ENCODE measurements around the gene PPP1R12C.
A peak's percentile ranks its signal among the peaks of the same experiment; 100 is the strongest.
"Not testable (repeated sequence)": the region's sequence is repeated elsewhere in the genome, so short reads cannot be mapped to it uniquely, and the experiment has no call there.

Gene PPP1R12C

DNA sequence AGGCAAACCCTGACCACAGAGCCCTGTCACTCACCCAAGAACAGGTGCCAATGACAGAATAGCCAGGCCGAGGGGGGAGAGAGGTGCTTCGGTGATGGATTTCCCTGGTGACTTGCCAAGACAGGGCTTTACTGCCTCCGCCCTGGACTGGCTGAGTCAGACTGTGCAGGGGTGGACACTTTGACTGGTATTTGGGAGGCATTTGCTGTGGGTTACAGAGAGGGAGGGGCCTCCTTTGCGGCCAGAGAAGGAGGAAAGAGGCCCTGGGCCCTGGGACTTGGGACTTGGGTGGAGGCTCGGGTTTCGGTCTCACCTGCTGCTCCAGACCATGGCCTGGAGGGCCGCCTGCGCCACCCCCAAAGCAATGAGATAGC is 46.3 kb downstream of the PPP1R12C start:
- no peak for DNase-seq (ENCODE audit: low spot score)

DNA sequence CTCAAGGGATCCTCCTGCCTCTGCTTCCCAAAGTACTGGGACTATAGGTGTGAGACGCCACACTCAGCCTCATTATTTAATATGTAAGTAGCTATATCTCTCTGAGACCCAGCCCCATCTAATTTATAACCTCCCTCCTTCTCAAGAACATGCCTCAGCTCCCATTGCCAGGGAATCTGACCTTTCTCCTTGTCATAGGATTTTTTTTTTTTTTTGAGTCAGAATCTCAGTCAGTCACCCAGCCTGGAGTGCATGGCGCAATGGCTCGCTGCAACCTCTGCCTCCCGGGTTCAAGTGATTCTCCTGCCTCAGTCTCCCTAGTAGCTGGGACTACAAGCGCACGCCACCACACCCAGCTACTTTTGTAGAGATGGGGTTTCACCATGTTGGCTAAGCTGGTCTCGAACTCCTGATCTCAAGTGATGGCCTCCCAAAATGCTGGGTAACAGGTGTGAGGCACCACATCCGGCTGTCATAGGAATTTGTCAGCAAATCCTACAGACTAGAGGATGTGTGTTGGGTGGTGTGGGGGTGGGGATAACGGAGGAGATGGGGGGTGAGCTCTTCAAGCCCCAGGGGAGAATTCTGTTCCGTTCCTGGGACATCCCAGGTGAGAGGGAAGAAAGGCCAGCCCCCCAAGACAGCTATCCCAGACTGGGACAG is 46.8 kb downstream of the PPP1R12C start:
- no peak for DNase-seq (ENCODE audit: low spot score)

DNA sequence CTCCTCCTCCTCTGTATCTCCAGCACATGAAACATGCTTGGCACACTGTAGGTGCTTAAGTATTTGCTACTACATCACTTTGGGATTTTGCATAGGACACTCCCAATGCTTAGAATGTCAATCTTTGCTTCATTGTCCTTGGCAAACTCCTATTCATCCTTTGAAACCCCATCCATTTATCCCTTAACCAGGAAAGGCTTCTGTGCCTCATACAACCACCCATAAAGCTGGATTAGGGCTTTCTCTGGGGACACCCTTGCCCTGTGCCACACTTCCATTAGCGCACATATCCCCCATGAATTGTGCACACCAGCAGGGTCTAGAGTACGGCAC is 47.6 kb downstream of the PPP1R12C start:
- no peak for DNase-seq (ENCODE audit: low spot score)

DNA sequence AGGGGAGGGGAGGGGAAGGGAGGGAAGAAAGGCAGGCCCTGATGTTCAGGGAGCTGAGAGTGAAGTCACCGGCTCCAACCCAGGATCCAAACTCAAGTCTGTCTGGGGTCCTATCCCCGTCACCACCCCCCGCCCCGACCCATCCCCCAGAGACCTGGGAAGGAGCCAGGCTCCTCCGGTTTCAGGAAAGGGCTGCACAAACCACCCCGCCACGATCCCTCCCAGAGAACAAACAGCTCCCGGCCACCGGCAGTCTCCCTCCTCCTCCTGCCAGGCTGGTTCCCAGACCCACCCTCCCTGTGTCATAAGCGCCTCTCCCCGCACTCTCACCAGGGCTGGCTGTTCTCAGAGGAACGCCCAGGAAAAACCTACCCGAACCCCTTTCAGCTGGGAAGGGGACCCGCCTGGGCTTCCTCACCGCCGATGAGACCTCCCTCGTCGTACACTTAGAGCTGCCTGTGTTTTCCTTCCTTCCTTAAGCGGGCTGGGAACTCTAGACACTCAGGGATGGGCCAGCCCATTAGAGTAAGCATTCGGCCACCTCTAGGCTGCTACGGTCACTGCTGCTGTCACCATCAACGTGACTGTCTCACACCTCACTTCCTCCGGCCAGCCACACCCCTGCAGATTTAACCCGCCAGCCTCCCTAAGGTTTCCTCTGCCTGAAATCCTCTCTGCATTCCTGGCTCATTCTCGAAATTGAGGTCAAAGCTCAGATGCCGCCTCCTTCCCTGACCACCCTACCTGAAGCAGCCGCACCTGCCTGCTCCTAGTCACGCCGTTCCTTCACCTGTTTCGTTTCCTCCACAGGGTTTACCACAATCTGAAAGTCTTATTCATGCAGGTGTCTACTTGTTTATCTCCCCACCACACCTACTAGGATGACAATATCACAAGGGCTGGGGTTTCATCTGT is 48.2 kb downstream of the PPP1R12C start:
- DNase-seq (ENCODE audit: low spot score): no peak

DNA sequence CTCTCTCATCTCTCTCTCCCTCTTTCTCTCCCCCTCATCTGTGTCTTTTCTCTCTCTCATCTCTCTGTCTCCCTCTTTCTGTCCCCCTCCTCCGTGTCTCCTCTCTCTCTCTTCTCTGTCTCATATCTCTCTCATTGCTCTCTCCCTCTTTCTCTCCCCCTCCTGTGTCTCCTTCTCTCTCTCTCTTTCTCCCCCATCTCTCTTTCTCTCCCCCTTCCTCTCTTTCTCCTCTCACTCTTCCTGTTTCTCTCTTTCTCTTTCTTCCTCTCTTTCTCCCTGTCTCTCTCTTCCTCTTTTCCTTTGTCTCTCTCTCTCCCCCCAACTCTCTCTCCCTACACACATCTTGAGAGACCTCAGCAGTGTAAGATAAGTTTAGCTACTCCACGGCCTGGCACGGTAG is 49.6 kb downstream of the PPP1R12C start:
- no peak for DNase-seq (ENCODE audit: low spot score)

DNA sequence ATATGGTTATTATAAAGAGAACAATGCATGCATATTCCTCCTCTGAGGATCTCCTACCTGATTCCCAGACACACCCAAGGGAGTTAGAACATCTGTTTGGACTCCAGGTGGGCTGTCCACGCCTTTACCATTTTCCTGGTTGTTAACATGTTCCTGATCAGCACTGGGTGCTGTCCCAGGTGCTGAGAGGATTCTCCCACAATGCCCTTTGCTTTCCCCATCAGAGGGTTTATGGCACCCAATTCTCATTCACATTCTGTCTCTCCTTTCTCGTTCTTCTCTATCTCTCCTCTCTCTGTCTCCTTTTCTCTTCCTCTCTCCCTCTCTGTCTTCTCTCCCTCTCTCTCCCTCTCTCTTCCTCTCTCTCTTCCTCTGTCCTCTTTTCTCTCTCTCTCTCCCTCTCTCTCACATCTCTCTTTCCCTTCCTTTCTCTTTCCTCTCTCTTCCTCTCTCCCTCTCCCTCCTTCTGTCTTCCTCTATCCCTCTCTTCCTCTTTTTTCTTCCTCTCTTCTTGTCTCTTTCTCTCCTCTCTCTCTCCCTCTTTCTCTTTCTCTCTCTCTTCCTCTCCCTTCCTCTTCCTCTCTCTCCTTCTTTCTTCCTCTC is 51.2 kb downstream of the PPP1R12C start:
- no peak for DNase-seq (ENCODE audit: low spot score)

DNA sequence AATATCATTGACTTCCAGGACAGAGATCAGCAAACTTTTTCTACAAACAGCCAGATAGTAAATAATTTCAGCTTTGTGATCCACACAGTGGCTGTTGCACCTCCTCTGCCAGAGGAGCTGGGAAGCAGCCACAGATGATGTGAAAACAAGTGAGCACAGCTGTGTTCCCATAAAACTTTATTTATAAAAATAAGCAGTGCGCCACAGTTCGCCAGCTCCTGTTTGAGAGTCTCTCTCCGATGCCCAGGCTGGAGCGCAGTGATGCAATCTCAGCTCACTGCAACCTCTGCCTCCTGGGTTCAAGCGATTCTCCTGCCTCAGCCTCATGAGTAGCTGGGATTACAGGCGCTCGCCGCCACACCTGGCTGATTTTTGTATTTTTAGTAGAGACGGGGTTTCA is 51.9 kb downstream of the PPP1R12C start:
- DNase-seq (ENCODE audit: low spot score): not testable (repeated sequence)

DNA sequence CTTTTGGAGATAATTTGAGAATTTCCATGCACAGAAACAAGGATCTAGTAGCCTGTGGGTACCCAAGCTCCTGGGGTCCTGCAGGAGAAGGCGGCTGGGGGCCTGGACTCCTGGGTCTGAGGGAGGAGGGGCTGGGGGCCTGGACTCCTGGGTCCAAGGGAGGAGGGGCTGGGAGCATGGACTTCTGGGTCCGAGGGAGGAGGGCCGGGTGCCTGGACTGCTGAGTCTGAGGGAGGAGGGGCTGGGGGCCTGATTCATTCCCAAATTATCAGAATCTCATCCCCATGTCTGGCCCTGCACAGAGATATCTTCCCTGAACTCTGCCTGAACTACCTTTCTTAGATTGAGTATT is 54.0 kb downstream of the PPP1R12C start:
- no peak for DNase-seq (ENCODE audit: low spot score)

DNA sequence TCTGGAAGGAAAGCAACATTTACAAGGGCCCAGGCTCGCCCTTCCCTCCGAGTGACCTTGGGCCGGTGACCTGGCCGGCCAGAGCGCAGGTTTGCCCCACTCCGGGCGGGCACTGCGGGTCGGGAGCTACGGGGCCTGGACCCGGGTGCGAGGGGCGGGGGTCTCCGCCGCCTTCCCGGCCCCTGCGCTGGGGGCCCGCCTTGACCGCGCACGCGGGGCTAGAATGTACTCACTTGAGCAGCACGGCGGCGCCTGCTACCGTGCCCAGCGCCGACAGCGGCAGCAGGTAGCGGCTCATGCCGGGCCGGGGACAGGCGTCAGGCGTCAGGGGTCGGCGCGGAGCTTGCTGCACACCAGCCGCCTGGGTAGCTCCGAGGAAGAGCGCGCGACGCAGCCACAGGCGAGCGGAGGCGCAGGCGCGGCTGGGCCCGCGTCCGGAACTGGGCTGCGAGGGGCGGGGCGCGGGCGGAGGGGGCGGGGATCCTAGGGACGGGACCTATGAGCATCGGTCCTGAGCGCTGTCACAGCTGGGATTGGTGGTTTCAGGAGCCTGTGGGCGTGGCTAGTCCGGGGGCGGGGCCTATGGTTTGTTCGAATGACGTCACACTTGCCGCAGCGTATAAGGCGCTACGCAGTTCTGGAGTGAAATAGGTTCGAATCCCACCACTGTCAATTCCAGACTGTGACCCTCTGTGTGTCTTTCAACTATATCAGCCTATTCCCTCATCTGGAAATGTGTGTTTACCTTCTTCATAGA is 54.5 kb downstream of the PPP1R12C start, which contains the start of gene RDH13:
Gene RDH13 (minus strand): TSS at position 414 of the 757 bp plus-strand sequence. CDS start 116 bp downstream, at position 298.
- peak; percentile 93 for DNase-seq (ENCODE audit: low spot score)

DNA sequence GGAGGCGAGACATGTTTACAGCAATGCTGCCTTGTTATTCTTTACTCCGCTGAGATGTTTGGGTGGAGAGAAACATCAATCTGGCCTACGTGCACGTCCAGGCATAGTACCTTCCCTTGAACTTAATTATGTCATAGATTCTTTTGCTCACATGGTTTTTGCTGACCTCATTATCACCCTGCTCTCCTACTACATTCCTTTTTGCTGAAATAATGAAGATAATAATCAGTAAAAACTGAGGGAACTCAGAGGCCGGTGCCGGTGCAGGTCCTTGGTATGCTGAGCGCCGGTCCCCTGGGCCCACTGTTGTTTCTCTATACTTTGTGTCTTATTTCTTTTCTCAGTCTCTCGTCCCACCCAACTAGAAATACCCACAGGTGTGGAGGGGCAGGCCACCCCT is 57.1 kb downstream of the PPP1R12C start:
- not testable (repeated sequence) for DNase-seq (ENCODE audit: low spot score)

DNA sequence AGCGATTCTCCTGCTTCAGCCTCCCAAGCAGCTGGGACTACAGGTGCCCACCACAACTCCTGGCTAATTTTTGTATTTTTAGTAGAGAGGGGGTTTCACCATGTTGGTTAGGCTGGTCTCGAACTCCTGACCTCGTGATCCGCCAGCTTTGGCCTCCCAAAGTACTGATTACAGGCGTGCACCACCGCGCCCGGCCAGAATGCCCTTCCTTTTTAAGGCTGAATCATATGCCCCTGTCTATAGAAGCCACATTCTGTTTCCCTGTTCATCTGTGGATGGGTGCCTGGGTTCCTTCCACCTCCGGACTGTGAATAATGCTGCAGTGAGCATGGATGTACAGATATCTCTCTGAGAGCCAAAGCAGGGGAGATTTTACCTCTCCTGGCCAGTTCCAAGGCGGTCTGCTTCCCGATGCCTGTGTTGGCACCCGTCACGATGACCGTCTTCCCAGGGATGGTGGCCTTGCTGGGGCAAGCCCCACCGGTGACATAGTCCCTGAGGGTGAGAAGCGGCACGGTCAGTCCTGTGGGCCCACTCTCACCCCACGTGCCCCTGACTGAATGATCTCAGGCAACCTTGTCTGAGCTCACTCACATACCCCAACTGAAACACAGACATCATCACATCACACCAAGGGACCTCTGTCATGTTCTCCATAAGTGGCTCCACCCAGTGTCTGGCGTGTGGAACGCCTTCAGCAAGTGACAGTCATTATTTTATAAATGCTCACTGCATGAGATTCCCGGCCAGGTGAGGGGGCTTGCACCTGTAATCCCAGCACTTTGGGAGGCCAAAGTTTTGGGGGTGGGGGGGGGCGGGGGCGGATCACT is 58.4 kb downstream of the PPP1R12C start:
- no peak for DNase-seq (ENCODE audit: low spot score)

DNA sequence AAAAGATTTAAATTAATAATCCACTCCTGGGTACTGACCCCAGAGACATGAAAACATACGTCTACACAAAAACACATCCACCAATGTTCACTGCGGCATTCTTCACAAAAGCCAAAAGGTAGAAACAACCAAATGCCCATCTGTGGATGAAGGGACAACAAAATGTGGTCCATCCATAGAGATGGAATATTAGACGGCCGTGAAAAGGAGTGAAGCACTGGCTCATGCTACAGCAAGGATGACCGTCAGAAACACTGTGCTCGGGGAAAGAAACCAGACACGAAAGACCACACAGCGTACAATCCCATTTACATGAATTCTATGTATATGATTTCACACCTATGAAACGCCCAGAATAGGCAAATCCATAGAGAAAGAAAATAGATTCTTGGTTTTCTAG is 60.6 kb downstream of the PPP1R12C start:
- no peak for DNase-seq (ENCODE audit: low spot score)

DNA sequence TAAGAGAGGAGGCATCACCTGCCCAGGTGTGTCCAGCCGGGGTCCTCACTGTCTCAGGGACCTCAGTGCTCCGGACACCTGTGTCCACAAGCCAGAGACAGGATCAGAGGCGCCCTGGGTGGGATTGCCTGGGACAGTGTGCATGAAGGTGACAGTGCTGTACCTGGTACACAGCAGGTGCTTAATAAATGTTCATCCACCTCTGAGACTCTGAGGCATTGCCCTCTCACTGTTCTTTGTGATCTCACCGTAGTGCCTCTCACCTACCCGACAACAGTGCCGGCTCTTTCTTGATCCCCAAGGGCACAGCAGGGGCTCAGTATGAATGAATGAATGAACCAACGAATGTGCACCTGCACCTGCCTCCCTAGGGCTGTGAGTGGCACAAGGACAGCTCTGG is 63.7 kb downstream of the PPP1R12C start:
- no peak for DNase-seq (ENCODE audit: low spot score)

DNA sequence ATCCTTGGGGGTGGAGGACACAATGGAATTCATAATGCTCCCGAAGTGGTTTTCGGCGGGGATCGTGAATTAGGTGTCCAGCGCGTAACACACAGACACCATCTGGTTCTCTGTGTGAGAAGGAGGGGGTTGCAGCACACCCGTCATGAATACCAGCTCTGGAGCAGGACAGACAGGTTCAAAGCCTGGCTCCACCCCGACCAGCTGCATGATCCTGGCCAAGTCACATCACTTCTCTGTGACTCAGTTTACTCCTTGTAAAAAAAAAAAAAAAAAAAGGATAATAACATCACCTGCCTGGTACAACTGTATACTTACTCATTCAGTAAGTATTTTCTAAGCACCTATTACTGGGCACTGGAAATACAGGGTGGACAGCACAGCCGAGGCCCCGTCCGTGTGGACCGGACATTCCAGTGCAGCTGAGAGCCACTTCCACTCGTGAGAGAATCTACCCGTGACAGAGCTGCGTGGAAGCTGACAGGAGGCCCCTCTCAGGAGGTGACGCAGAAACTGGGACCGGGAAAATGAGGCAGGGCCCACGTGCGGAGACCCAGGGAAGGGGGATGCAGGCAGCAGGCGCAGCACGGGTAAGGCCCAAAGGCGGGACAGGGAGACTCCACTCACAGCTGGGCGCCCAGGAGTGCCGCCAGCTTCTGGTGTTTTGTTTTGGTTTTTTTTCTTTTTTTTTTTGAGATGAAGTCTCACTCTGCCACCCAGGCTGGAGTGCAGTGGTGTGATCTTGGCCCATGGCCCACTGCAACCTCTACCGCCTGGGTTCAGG is 66.5 kb downstream of the PPP1R12C start:
- no peak for DNase-seq (ENCODE audit: low spot score)

DNA sequence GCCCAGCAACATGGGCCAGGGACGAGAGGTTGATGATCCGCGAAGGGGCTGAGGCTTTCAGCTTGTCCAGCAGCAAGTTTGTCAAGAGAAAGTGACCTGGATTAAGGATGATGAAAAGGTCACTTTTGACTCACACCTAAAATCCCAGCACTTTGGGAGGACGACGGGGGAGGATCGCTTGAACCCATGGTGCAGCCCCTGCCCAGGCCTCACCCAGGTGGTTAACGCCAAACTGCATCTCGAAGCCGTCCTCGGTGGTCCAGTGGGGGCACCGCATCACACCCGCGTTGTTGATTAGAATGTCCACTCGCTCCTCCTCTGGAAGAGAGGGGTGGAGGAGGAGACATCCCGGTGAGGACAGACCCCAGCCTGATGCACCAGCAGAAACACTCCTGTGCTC is 69.0 kb downstream of the PPP1R12C start:
- DNase-seq (ENCODE audit: low spot score): no peak

DNA sequence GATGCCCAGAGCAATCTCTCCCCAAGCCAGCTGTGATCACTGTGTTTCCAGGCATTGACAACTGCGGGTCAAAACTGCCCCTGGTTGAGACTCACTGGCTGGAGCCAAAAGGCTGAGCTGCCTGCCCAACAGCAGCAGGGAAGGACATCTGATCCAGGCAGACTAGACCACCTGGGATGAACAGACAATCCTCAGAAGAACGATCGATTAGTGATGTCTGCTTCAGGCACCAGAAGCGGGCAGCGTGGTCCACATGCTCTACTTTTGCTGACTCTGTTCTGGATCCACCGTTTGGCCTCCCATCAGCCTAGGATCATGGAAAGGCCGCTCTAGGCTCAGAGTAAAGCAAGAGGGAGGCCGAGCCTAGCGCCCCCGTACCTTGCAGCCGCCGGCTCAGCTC is 69.5 kb downstream of the PPP1R12C start:
- DNase-seq (ENCODE audit: low spot score): no peak

DNA sequence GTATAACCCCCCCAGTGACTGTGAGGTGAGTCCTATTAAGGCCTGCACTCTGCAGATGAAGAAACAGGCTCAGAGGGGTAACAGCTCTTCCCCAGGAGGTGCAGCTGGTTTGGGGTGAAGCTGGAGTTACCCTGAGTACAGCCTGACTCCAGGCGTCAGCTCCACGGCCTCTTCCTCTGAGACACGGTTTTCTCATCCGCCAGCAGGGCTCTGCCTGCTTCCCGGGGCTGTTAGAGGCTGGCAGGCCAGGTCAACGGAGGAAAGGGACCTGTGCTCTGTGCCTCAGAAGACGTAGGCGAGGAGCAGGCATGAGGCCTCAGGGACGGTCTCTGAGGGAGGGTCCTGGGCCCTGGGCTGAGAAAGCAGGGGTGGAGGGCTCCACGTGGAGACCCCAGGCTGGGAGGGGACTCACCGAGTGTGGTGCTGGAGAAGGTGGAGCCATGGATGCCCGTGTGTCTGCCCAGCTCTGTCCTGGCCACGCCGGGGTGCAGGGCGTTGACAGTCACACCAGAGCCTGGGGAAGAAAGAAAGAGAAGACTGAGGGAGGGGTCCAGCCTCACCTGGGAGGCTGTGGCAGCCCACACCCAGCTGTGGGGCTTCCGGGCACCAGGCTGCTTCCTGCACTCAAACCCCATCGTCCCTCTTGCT is 70.3 kb downstream of the PPP1R12C start:
- DNase-seq (ENCODE audit: low spot score): no peak

DNA sequence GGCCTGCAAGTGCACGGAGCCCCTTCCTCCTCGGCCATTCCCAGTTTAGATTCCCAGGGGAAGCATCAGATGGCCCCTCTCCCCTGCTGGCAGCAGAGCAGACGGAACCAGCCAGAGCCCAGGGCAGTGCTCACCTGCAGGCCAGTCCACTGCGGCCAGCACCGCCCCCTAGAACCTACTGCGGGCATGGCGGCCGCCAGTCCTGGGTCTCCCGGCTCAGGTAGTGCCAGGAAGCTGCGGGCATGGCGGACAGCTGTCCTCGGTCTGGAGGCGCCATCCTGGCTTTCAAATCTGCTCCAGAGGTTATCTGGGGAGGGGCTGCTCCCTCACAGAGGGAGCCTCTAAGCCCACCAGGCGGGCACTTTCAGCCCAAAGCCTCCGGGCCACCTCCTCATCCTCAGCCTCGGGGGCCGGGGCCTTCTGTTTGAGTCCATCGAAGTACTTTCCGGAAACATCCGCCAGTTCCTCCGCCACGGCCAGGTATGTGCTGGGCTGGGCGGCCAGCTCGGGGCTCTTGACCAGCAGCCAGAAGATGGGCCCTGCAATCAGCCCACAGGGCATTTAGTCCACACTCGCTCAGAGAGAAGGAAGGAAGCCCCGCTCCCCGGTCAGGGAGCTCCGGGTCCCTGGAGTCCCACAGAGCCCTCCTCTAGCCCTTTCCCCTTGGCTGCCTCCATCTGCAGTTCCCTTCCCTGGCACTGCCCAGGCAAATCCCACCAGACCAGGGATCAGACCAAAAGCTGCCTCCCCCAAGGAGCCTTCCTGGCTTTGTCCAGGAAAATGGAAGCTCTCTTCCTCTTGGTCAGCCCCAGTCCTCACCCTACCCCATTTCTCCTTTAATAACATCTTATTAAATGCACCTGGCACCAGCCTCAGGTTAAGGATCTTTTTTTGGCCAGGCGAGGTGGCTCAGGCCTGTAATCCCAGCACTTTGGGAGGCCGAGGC is 72.4 kb downstream of the PPP1R12C start:
- DNase-seq (ENCODE audit: low spot score): no peak

DNA sequence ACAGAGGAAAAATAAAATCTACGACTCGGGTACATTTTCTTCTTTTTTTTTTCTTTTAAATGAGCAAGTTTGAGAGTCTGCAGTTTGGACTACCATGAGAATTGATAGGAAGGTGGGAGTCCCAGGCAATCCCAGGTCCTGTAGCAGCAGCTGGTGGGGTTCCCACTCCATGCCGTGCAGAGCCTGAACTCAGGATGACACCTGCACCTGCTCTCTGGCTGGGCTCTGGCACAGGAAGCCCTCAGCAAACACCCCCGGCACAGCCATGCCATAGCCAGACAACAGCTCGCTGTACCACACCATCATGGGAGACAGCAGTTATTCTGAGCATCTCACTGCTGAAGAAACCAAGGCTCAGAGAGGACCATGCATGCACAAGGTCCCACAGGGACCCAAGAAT is 73.2 kb downstream of the PPP1R12C start:
- DNase-seq (ENCODE audit: low spot score): no peak

All from kidney capillary endothelial cell (primary cell).